Renal cortical epithelial cell (primary cell): Measurements from ENCODE around the gene KAZN. TPM values are rescaled to one million over a fixed set of nuclear protein-coding genes. Genes with fewer than 3 reads are reported as not detected.

Source experiments
- DNase-seq: peaks from one replicate; pipeline ENCODE4 v3.0.0-alpha.2; 2011; ENCODE audit warnings: low read depth
- total RNA-seq: library from RNA; depleted of rRNA; stranded (reverse); fragments of >200 nt; gene quantifications from 2 replicates; pipeline ENCODE4 v1.2.3, GENCODE V29; 2014

KAZN gene
- total RNA-seq, 1 donor from 2014 or later: 30.8 TPM

- DNase-seq: no peak
These were observed 114.6 kb downstream of the KAZN start for GRCh38 chr1:14713077-14713476.

DNA sequence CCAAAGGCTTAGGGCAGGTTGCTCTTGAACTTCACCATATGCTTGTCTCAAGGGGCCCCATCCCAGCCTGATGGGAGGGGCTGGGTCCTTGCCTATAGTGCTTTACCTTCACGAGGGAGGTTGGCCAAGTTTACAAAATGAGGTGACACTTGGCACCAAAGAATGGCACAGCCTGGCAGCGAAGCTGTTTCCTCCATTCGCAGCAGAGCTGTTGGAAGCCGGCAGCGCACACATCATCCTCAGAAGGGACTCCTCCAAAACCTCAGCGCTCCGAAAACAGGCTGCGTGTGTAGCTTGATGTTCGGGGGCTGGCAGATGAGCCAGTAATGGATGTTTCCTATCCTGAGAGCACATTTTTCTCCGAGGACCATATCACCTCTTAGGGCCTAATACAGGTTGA lies 116.8 kb downstream of the KAZN start:
- no peak for DNase-seq

DNA sequence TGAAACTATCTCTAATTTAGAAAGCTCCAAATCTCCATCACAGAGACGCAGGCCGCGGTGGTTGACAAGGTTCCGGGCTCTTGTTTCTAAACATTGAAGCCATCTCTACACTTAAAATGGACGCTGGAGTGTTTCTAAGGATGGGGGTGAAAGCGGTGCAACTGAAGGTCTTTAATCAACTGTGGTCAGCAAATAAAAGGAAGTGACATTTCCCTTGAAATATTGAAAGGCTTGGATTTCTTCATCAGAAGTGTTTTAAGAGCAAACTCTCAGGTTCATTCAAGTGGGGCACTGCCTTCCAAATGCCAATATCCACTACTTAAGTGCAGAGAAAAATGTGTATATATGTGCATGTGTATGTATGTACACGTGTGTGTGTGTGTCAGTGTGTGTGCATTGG lies 117.3 kb downstream of the KAZN start:
- no peak for DNase-seq

GRCh38 chr1:14716474-14716873 lies 118.0 kb downstream of the KAZN start:
- DNase-seq: no peak

DNA sequence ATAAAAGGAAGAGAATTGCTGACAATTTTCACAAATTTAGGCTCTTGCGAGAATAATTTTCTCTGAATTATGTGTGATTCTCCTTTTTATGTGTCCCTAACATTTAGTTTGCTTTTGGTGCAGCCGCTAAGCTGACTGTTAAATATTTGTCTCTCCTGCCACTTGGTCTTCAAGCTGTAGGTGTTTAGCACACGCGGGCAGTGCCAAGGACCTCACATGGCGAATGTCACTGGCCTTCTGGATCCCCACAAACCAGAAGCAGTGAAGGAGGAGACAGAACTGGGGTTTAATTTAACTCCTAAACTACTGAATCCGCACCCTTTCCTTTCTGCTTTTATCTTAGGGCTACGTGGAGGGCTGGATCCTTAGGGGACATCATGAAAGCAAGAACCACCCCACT lies 120.0 kb downstream of the KAZN start:
- DNase-seq: no peak

DNA sequence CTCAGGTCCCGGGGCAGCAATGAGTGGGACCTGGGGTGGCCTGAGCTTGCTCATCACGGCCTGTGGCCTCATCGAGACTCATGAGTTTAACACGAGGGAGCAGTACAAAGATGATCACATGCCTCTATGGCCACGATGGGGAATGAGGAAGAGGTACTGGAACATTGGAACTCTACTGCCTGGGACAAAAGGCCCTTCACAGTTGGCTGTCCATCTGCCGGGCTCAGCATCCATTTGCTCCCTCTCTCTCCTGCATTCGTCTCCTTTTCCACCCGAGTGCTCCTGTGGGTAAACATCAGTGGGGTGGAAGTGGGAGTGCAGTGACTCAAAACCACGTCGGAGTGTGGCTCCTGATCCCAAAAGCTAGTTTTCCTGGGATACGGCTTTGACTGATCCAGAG lies 124.9 kb downstream of the KAZN start:
- DNase-seq: no peak

GRCh38 chr1:14724246-14724645 lies 125.8 kb downstream of the KAZN start:
- peak; percentile 79 for DNase-seq

- peak; percentile 55 for DNase-seq
These were observed 126.2 kb downstream of the KAZN start for GRCh38 chr1:14724678-14725077.

GRCh38 chr1:14725238-14725637 lies 126.8 kb downstream of the KAZN start:
- DNase-seq: no peak

GRCh38 chr1:14725695-14726094 lies 127.2 kb downstream of the KAZN start:
- DNase-seq: no peak

GRCh38 chr1:14726606-14727005 lies 128.1 kb downstream of the KAZN start:
- no peak for DNase-seq

GRCh38 chr1:14728516-14728915 lies 130.0 kb downstream of the KAZN start:
- no peak for DNase-seq

DNA sequence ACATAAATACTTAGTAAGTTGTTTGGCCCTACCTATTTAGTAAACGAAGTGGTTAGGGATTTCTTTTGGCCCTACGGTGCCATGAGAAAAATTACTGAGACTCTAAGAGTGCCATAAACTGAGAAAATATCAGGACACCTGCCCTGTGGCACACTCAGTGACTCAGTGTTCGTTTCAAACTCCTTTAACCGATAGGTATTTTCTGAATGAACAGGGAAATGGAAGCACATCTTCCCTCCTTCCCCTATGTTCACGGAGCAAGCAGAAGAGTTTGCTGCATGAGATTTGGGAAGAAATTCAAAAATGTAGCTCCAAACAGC lies 134.2 kb downstream of the KAZN start:
- no peak for DNase-seq

- DNase-seq: peak; percentile 84
These were observed 134.7 kb downstream of the KAZN start for GRCh38 chr1:14733048-14733778.

DNA sequence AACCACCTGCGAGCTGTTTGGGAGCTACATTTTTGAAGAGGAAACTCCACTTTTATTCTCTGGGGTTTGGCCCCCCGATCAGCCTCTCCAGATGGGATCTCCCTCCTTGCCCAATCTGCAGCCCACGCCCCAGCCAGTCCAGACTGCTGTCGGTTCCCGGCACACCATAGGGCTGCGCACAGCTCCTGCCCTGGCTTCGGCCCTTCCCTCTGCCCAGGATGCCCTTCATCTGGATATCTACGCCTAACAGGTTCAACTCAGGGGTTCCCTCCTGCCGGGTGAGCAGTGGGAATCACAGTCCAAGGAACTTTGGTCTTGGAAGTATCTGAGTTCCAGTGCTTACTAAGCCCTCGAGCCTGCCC lies 135.3 kb downstream of the KAZN start:
- DNase-seq: no peak

DNA sequence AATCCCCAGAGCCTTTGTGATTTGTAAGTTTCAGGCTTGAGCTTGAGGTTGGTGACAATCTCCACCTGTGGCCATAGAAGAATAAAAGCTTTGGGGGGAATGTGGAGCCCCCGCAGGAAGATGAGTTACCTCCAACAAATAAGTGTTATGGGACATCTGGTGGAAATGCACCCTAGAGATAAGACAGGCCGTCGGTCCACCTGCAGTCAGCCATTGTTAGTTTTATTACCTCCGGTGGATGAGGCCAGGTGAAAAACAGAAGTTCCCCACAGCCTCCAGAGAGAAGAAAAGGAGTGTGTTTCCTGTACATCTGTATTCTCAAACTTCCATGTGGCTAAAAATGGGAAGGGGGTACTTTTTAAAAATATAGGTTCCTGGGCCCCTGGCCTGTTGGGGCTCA lies 137.4 kb downstream of the KAZN start:
- no peak for DNase-seq

DNA sequence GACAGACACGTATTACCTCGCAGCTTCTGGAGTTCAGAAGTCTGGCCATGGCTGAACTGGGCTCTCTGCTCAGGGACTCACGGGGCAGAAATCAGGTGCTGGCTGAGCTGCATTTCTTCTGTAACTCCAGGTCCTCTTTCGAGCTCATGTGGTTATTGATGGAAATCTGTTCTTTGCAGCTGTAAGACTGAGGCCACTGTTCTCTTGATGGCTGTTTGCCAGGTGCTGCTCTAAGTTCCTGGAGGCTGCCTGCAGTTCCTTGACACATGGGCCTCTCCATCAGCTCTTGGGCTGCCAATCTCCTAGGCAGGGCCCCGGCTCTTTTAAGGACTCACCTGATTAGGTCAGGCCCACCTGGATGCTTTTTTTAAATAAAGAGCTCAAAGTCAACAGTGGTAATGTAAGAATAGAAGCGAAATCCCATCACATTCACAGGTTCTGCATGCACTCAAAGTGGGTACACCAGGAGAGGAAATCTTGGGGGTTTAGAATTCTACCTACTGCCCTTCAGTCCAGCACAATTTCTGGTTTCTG lies 139.1 kb downstream of the KAZN start:
- DNase-seq: no peak

DNA sequence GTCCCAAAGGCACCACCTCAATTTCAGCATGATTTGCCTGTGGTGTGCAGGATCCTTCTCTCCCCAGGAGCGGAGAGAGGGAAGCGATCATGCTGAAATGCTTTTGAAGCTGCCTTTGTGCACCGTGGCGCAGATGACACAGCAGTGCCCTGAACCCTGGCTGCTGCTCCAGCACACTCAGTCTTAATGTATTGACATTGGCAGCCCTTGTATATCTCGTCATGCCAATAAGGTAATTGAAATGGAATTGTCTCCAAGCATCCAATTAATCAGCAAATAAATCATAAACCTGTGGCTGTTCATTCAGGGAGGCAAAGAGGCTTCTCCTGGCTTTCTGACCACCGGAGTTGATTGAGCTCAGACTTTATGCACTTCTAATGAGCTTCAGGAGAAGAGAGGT lies 139.8 kb downstream of the KAZN start:
- peak; percentile 41 for DNase-seq

GRCh38 chr1:14738647-14739046 lies 140.2 kb downstream of the KAZN start:
- DNase-seq: no peak

DNA sequence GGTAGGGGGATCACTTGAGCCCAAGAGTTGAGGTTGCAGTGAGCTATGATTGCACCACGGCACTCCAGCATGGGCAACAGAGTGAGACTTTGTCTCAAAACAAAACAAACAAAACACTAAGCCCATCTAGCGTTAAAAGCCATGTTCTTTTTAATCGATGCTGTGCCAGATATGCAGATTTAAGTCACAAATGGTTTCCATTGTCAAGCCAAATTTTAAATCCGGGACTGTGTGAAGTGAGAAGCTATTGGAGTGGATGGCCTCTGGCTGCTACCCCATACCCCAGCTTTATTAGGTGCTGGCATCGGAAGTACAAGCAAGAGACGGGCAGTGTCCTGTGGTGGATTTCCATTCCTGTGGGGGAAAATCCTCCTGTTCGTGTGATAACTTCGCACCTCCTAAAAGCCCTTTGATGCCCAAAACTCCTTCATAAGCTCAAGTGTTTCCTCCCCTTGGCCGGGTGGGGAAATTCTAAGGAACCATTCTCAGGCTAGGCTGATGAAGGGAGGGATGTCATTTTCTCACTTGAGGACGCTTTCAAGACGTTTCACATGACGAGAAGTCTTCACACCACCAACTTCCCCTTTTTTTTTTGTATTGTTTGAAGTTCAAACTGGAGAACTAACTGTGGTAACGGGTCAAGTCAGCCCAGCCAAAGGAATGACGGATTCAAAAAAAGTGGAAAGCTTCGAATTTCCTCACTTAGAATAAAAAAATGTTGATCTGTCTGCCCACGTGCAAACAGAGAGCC lies 140.8 kb downstream of the KAZN start:
- no peak for DNase-seq

GRCh38 chr1:14740016-14740415 lies 141.5 kb downstream of the KAZN start:
- DNase-seq: no peak

- DNase-seq: no peak
These were observed 142.6 kb downstream of the KAZN start for GRCh38 chr1:14741082-14741481.

- no peak for DNase-seq
These were observed 143.0 kb downstream of the KAZN start for GRCh38 chr1:14741532-14741931.
